ENCODE data around the gene DAAM1.

The DAAM1 gene

DNA sequence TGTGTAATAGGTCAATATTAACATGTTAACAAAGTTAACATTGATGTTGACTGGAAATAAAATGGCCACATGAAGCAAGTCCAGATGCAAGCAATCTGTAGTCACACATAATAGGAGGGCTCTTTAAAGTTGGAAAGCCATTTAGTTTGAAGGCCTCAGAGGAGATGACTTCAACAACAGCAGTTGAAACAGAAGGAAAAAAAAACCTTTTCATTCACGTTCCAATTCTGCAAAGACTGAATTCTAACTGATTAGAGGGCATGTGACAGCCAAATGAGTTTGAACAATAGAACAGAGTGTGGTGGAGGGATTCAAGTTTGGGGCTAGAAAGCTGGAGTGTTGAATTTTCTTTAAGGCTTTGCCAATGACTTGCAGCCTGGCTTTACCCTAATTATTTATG lies 41.5 kb upstream of the DAAM1 start (continued):
- TF ChIP-seq, protein P1, sequence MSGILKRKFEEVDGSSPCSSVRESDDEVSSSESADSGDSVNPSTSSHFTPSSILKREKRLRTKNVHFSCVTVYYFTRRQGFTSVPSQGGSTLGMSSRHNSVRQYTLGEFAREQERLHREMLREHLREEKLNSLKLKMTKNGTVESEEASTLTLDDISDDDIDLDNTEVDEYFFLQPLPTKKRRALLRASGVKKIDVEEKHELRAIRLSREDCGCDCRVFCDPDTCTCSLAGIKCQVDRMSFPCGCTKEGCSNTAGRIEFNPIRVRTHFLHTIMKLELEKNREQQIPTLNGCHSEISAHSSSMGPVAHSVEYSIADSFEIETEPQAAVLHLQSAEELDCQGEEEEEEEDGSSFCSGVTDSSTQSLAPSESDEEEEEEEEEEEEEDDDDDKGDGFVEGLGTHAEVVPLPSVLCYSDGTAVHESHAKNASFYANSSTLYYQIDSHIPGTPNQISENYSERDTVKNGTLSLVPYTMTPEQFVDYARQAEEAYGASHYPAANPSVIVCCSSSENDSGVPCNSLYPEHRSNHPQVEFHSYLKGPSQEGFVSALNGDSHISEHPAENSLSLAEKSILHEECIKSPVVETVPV (CRISPR knock-in tag; IDR thresholded peaks at IDR 0.05) = no peak
- TF ChIP-seq ZNF70 (CRISPR knock-in tag; IDR thresholded peaks at IDR 0.05) = no peak
- no peak for TF ChIP-seq TCF4 (CRISPR knock-in tag; IDR thresholded peaks at IDR 0.05; ENCODE audit: borderline replicate concordance)

DNA sequence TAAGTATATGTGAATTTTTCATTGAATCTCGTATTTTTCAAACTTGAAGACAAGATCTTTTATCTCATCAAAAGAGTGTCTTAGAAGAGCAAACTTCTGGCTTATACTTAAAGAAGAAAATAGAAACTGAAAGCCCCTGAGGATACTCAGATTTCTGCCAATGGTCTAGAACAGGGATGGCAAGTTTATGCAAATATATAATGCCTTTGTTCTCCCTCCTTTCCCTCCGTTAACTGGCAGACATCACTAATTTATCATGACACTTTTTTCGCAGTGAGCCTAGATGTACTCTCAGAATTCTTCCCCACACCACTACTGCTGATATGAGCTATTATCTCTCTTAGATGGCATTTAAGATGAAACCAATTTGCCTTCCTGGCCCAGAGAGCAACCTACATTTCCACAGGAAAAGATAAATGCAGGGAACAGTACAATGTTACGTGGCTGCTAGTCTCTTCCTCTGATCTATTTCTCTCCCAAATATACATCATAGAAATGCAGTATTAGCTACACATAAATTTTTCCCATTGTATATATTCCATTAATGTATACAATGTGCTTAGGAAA lies 40.0 kb upstream of the DAAM1 start:
- no peak for ATAC-seq
- TF ChIP-seq, protein P2, sequence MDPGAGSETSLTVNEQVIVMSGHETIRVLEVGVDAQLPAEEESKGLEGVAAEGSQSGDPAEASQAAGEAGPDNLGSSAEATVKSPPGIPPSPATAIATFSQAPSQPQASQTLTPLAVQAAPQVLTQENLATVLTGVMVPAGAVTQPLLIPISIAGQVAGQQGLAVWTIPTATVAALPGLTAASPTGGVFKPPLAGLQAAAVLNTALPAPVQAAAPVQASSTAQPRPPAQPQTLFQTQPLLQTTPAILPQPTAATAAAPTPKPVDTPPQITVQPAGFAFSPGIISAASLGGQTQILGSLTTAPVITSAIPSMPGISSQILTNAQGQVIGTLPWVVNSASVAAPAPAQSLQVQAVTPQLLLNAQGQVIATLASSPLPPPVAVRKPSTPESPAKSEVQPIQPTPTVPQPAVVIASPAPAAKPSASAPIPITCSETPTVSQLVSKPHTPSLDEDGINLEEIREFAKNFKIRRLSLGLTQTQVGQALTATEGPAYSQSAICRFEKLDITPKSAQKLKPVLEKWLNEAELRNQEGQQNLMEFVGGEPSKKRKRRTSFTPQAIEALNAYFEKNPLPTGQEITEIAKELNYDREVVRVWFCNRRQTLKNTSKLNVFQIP (CRISPR knock-in tag; IDR thresholded peaks at IDR 0.05; ENCODE audit: borderline replicate concordance, low read depth) = no peak
- TF ChIP-seq ZNF565 (CRISPR knock-in tag; conservative IDR thresholded peaks at IDR 0.05; ENCODE audit: low read depth) (no peak), ESRRG (CRISPR knock-in tag; IDR thresholded peaks at IDR 0.05) (no peak)

DNA sequence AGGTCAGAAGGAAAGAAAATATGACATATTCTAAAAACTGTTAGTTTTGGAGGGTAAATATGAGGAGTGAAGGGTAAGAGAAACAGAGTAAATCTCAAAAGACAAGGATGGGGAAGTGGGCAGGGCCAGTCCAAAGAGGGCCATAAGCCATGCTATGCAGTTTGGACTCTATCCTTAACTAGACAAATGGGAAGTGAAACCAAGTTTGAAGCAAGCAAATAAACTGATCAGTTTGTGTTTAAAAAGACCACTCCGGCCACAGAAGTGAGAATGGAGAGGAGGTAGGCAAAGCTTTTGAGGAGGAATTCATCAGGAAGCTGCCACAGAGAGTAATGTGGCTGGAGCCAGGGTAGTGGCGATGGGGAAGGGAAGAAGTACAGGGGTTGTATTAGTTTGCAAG lies 37.5 kb upstream of the DAAM1 start:
- no peak for TF ChIP-seq ESRRG (CRISPR knock-in tag; IDR thresholded peaks at IDR 0.05)
- no peak for TF ChIP-seq BACH2 (CRISPR knock-in tag; IDR thresholded peaks at IDR 0.05; ENCODE audit: borderline replicate concordance)
- TF ChIP-seq, protein P2 (CRISPR knock-in tag; IDR thresholded peaks at IDR 0.05; ENCODE audit: borderline replicate concordance, low read depth) = no peak
- no peak for TF ChIP-seq ZNF8 (CRISPR knock-in tag; IDR thresholded peaks at IDR 0.05)
- no peak for TF ChIP-seq GLIS3 (CRISPR knock-in tag; IDR thresholded peaks at IDR 0.05)
- TF ChIP-seq, protein P3, sequence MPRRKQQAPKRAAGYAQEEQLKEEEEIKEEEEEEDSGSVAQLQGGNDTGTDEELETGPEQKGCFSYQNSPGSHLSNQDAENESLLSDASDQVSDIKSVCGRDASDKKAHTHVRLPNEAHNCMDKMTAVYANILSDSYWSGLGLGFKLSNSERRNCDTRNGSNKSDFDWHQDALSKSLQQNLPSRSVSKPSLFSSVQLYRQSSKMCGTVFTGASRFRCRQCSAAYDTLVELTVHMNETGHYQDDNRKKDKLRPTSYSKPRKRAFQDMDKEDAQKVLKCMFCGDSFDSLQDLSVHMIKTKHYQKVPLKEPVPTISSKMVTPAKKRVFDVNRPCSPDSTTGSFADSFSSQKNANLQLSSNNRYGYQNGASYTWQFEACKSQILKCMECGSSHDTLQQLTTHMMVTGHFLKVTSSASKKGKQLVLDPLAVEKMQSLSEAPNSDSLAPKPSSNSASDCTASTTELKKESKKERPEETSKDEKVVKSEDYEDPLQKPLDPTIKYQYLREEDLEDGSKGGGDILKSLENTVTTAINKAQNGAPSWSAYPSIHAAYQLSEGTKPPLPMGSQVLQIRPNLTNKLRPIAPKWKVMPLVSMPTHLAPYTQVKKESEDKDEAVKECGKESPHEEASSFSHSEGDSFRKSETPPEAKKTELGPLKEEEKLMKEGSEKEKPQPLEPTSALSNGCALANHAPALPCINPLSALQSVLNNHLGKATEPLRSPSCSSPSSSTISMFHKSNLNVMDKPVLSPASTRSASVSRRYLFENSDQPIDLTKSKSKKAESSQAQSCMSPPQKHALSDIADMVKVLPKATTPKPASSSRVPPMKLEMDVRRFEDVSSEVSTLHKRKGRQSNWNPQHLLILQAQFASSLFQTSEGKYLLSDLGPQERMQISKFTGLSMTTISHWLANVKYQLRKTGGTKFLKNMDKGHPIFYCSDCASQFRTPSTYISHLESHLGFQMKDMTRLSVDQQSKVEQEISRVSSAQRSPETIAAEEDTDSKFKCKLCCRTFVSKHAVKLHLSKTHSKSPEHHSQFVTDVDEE (CRISPR knock-in tag; IDR thresholded peaks at IDR 0.05) = no peak
- no peak for TF ChIP-seq ZC3H10 (CRISPR knock-in tag; IDR thresholded peaks at IDR 0.05)
- no peak for TF ChIP-seq TOX (CRISPR knock-in tag; IDR thresholded peaks at IDR 0.05; ENCODE audit: borderline replicate concordance)
- no peak for TF ChIP-seq ZFP3 (CRISPR knock-in tag; IDR thresholded peaks at IDR 0.05)
- no peak for TF ChIP-seq OSR1 (CRISPR knock-in tag; IDR thresholded peaks at IDR 0.05)
- TF ChIP-seq, protein P1 (CRISPR knock-in tag; IDR thresholded peaks at IDR 0.05) = no peak
- TF ChIP-seq PPARA (CRISPR knock-in tag; IDR thresholded peaks at IDR 0.05; ENCODE audit: borderline replicate concordance) = no peak
- TF ChIP-seq ISL1 (CRISPR knock-in tag; IDR thresholded peaks at IDR 0.05) = no peak
- no peak for TF ChIP-seq ZNF70 (CRISPR knock-in tag; IDR thresholded peaks at IDR 0.05)
- TF ChIP-seq ARNTL (CRISPR knock-in tag; IDR thresholded peaks at IDR 0.05; ENCODE audit: borderline replicate concordance, low read depth) = no peak
- ATAC-seq = no peak

- no peak for TF ChIP-seq ZNF70 (CRISPR knock-in tag; IDR thresholded peaks at IDR 0.05)
- TF ChIP-seq, protein P3 (CRISPR knock-in tag; IDR thresholded peaks at IDR 0.05) = no peak
- TF ChIP-seq ISL1 (CRISPR knock-in tag; IDR thresholded peaks at IDR 0.05) = no peak
- ATAC-seq = no peak
Measured at GRCh38 chr14:59154373-59154772, 34.1 kb upstream of the DAAM1 start.

All from SK-N-SH treated with all-trans-retinoic acid at 6 μM for 48 hours (cell line).